ENCODE results near the gene RETN.

RETN gene

GRCh38 chr19:7631577-7631976 lies 37.3 kb upstream of the RETN start:
- no peak for ATAC-seq

GRCh38 chr19:7632340-7633203 lies 36.3 kb upstream of the RETN start:
- no peak for TF ChIP-seq POU6F1 (CRISPR knock-in tag; IDR thresholded peaks at IDR 0.05; ENCODE audit: borderline replicate concordance, low read depth)
- no peak for TF ChIP-seq ARNTL (CRISPR knock-in tag; IDR thresholded peaks at IDR 0.05; ENCODE audit: borderline replicate concordance, low read depth)
- TF ChIP-seq TCF4 (CRISPR knock-in tag; IDR thresholded peaks at IDR 0.05; ENCODE audit: borderline replicate concordance): no peak
- no peak for TF ChIP-seq ZC3H10 (CRISPR knock-in tag; IDR thresholded peaks at IDR 0.05)
- TF ChIP-seq TOX (CRISPR knock-in tag; IDR thresholded peaks at IDR 0.05; ENCODE audit: borderline replicate concordance): no peak
- no peak for TF ChIP-seq ESRRG (CRISPR knock-in tag; IDR thresholded peaks at IDR 0.05)
- no peak for TF ChIP-seq RARB (CRISPR knock-in tag; IDR thresholded peaks at IDR 0.05)
- ATAC-seq: no peak

More at GRCh38 chr19:7631577-7631976, 37.3 kb upstream of the RETN start:
- no peak for TF ChIP-seq BACH2 (CRISPR knock-in tag; IDR thresholded peaks at IDR 0.05; ENCODE audit: borderline replicate concordance)
- TF ChIP-seq PATZ1 (CRISPR knock-in tag; IDR thresholded peaks at IDR 0.05; ENCODE audit: borderline replicate concordance): no peak
- TF ChIP-seq PPARA (CRISPR knock-in tag; IDR thresholded peaks at IDR 0.05; ENCODE audit: borderline replicate concordance): no peak
- no peak for TF ChIP-seq ESRRG (CRISPR knock-in tag; IDR thresholded peaks at IDR 0.05)
- no peak for TF ChIP-seq SNAI2 (CRISPR knock-in tag; IDR thresholded peaks at IDR 0.05)
- TF ChIP-seq CREB5 (CRISPR knock-in tag; IDR thresholded peaks at IDR 0.05; ENCODE audit: low read depth): no peak
- no peak for TF ChIP-seq TSHZ2 (CRISPR knock-in tag; IDR thresholded peaks at IDR 0.05)
- no peak for TF ChIP-seq OSR1 (CRISPR knock-in tag; IDR thresholded peaks at IDR 0.05)
- no peak for TF ChIP-seq ZFP3 (CRISPR knock-in tag; IDR thresholded peaks at IDR 0.05)
- TF ChIP-seq ARNTL (CRISPR knock-in tag; IDR thresholded peaks at IDR 0.05; ENCODE audit: borderline replicate concordance, low read depth): no peak
- no peak for TF ChIP-seq POU6F1 (CRISPR knock-in tag; IDR thresholded peaks at IDR 0.05; ENCODE audit: borderline replicate concordance, low read depth)
- no peak for TF ChIP-seq CSDC2 (CRISPR knock-in tag; IDR thresholded peaks at IDR 0.05)
- no peak for TF ChIP-seq ISL1 (CRISPR knock-in tag; IDR thresholded peaks at IDR 0.05)
- TF ChIP-seq ZNF8 (CRISPR knock-in tag; IDR thresholded peaks at IDR 0.05): no peak
- TF ChIP-seq GLIS3 (CRISPR knock-in tag; IDR thresholded peaks at IDR 0.05): no peak

GRCh38 chr19:7633698-7634097 lies 35.2 kb upstream of the RETN start, which contains the start of gene PCP2:
Gene PCP2 (minus strand): TSS chr19:7633719. CDS start chr19:7633457, 262 bp downstream.
- no peak for ATAC-seq
- TF ChIP-seq ZC3H10 (CRISPR knock-in tag; IDR thresholded peaks at IDR 0.05) (no peak), ZNF8 (CRISPR knock-in tag; IDR thresholded peaks at IDR 0.05) (no peak), BACH2 (CRISPR knock-in tag; IDR thresholded peaks at IDR 0.05; ENCODE audit: borderline replicate concordance) (no peak), TSHZ2 (CRISPR knock-in tag; IDR thresholded peaks at IDR 0.05) (no peak), TOX (CRISPR knock-in tag; IDR thresholded peaks at IDR 0.05; ENCODE audit: borderline replicate concordance) (no peak), TCF4 (CRISPR knock-in tag; IDR thresholded peaks at IDR 0.05; ENCODE audit: borderline replicate concordance) (no peak), PPARA (CRISPR knock-in tag; IDR thresholded peaks at IDR 0.05; ENCODE audit: borderline replicate concordance) (no peak), SNAI2 (CRISPR knock-in tag; IDR thresholded peaks at IDR 0.05) (no peak), ZNF70 (CRISPR knock-in tag; IDR thresholded peaks at IDR 0.05) (no peak), ISL1 (CRISPR knock-in tag; IDR thresholded peaks at IDR 0.05) (no peak), PATZ1 (CRISPR knock-in tag; IDR thresholded peaks at IDR 0.05; ENCODE audit: borderline replicate concordance) (no peak), OSR1 (CRISPR knock-in tag; IDR thresholded peaks at IDR 0.05) (no peak)

All from SK-N-SH treated with all-trans-retinoic acid at 6 μM for 48 hours (cell line).